ENCODE data around the gene CALHM6.

GRCh38 chr6:116492331-116493067 is 31.3 kb downstream of the CALHM6 start:
- TF ChIP-seq CTCF (IDR thresholded peaks at IDR 0.05; ENCODE audit: low read depth, low read length) (no peak), MAX (IDR thresholded peaks at IDR 0.05; ENCODE audit: low read depth, low read length) (no peak), POLR2A (IDR thresholded peaks at IDR 0.05; ENCODE audit: extremely low read depth, insufficient read length) (no peak), MYC (IDR thresholded peaks at IDR 0.05; ENCODE audit: low read depth, low read length) (no peak)

Measured in NB4 (cell line).